CD14-positive monocyte (primary cell): ENCODE measurements around the gene OTX1. TPM values are rescaled to one million over a fixed set of nuclear protein-coding genes. Genes with fewer than 3 reads are reported as not detected.

Experiments
- DNase-seq, 3 donors: peaks; one replicate each; pipeline ENCODE4 v3.0.0-alpha.2; 2011 to 2022
- H2AFZ ChIP-seq: 2 replicates; pipeline ENCODE4 v1.6.0; 2012; ENCODE audit warnings: mild to moderate bottlenecking, low read depth, low read length, inconsistent platforms; ENCODE audit not compliant: insufficient read depth, poor library complexity, severe bottlenecking
- H3K27ac ChIP-seq, 2 donors: 1 replicate in 1 of 2; 2 replicates in 1 of 2; pipeline ENCODE4 v1.5.1; 2012 to 2013; ENCODE audit warnings: low read length in 2 of 2, control low read depth in 1 of 2, inconsistent platforms in 1 of 2, low read depth in 1 of 2, mild to moderate bottlenecking in 1 of 2
- H3K27me3 ChIP-seq, 2 donors: one replicate each; pipeline versions ENCODE4 v1.6.0 to v1.6.1; 2011 to 2013; ENCODE audit warnings: low read length in 2 of 2; ENCODE audit not compliant: control insufficient read depth in 2 of 2, insufficient read depth in 2 of 2
- H3K36me3 ChIP-seq, 2 donors: replicated peaks in 1 of 2; 1 replicate in 1 of 2; 2 replicates in 1 of 2; pipeline versions ENCODE4 v1.5.1 to v1.6.1; 2012 to 2013; ENCODE audit warnings: low read length in 2 of 2, control low read depth in 1 of 2, inconsistent platforms in 1 of 2, mild to moderate bottlenecking in 1 of 2; ENCODE audit not compliant: insufficient read depth in 2 of 2, control insufficient read depth in 1 of 2
- H3K4me1 ChIP-seq, 2 donors: 1 replicate in 1 of 2; 2 replicates in 1 of 2; pipeline versions ENCODE4 v1.5.1 to v1.6.1; 2012 to 2013; ENCODE audit warnings: low read length in 2 of 2, control low read depth in 1 of 2, inconsistent platforms in 1 of 2, mild to moderate bottlenecking in 1 of 2, moderate library complexity in 1 of 2; ENCODE audit not compliant: insufficient read depth in 2 of 2, control insufficient read depth in 1 of 2
- H3K4me2 ChIP-seq: replicated peaks from 2 replicates; pipeline ENCODE3; 2012; ENCODE audit warnings: low read length, moderate library complexity, mild to moderate bottlenecking; ENCODE audit not compliant: poor library complexity, severe bottlenecking; ENCODE audit errors: extremely low read depth
- H3K4me3 ChIP-seq, 3 experiments: fragments of 200-600 bp in 1 of 3; sonication (generic) in 1 of 3; replicated peaks in 1 of 3; 1 replicate in 2 of 3; 2 replicates in 1 of 3; pipeline ENCODE4 v1.5.1; 2011 to 2013; ENCODE audit warnings: low read length in 3 of 3, mild to moderate bottlenecking in 3 of 3, control low read depth in 2 of 3, low read depth in 2 of 3, inconsistent platforms in 1 of 3, moderate library complexity in 1 of 3
- H3K79me2 ChIP-seq: 2 replicates; pipeline ENCODE4 v1.6.0; 2012; ENCODE audit warnings: mild to moderate bottlenecking, control low read depth, inconsistent platforms, low read length, moderate library complexity; ENCODE audit not compliant: insufficient read depth
- H3K9ac ChIP-seq: 2 replicates; pipeline ENCODE4 v1.6.0; 2017; ENCODE audit warnings: low read length, mild to moderate bottlenecking; ENCODE audit not compliant: insufficient read depth, poor library complexity, severe bottlenecking
- H3K9me3 ChIP-seq, 2 donors: replicated peaks in 1 of 2; 1 replicate in 1 of 2; 2 replicates in 1 of 2; pipeline versions ENCODE4 v1.5.1 to v1.6.1; 2012 to 2013; ENCODE audit warnings: low read length in 2 of 2, control low read depth in 1 of 2; ENCODE audit not compliant: control insufficient read depth in 1 of 2, insufficient read depth in 1 of 2
- H4K20me1 ChIP-seq: 2 replicates; pipeline ENCODE4 v1.6.0; 2012; ENCODE audit warnings: mild to moderate bottlenecking, low read length, control low read depth, moderate library complexity; ENCODE audit not compliant: insufficient read depth
- H3K27ac Mint-ChIP-seq, 7 donors: one replicate each; pipeline ENCODE4 v1.8.0; 2020; ENCODE audit warnings: mild to moderate bottlenecking in 7 of 7, mixed read lengths in 7 of 7, moderate library complexity in 6 of 7, inconsistent platforms in 2 of 7
- H3K27me3 Mint-ChIP-seq, 3 donors: one replicate each; pipeline ENCODE4 v1.8.0; 2021 to 2022; ENCODE audit warnings: low read depth in 3 of 3, mild to moderate bottlenecking in 3 of 3, mixed read lengths in 3 of 3, moderate library complexity in 3 of 3, inconsistent platforms in 1 of 3
- H3K36me3 Mint-ChIP-seq, 2 donors: one replicate each; pipeline ENCODE4 v1.8.0; 2020; ENCODE audit warnings: mixed read lengths in 2 of 2, inconsistent platforms in 1 of 2, mild to moderate bottlenecking in 1 of 2
- H3K4me1 Mint-ChIP-seq: one replicate; pipeline ENCODE4 v1.8.0; 2020; ENCODE audit warnings: mild to moderate bottlenecking, mixed read lengths
- H3K4me3 Mint-ChIP-seq, 2 donors: one replicate each; pipeline ENCODE4 v1.8.0; 2020; ENCODE audit warnings: mild to moderate bottlenecking in 2 of 2, mixed read lengths in 2 of 2, moderate library complexity in 1 of 2
- H3K9me3 Mint-ChIP-seq, 7 donors: one replicate each; pipeline ENCODE4 v1.8.0; 2020 to 2022; ENCODE audit warnings: mixed read lengths in 7 of 7, mild to moderate bottlenecking in 6 of 7, moderate library complexity in 6 of 7, inconsistent platforms in 2 of 7
- CTCF ChIP-seq: fragments of 200-600 bp; IDR thresholded peaks from one replicate; pipeline ENCODE4 v1.8.0; 2022; ENCODE audit warnings: antibody characterized with exemption, mild to moderate bottlenecking
- WGBS: methylation state at CpG from one replicate; pipeline ENCODE4 v1.1.5; 2013; ENCODE audit warnings: missing lambda C conversion rate; ENCODE audit not compliant: insufficient coverage; 5-methylcytosine and 5-hydroxymethylcytosine counted together
- intact Hi-C, 2 donors: fragments of 100-400 bp; cut with micrococcal nuclease; formaldehyde crosslinking; loops; one replicate each; pipeline versions ENCODE4 v1.15.0 to v1.15.1; 2023
- polyA plus RNA-seq, 3 donors: library from polyadenylated mRNA; depleted of rRNA in 1 of 3; unstranded in 2 of 3; stranded (reverse) in 1 of 3; fragments of 300-500 nt in 2 of 3; fragments of >200 nt in 1 of 3; fragmentation: Illumina TruSeq in 2 of 3; gene quantifications; 1 replicate in 2 of 3; 2 replicates in 1 of 3; pipeline ENCODE4 v1.2.3, GENCODE V29; 2012 to 2021

Gene OTX1
- polyA plus RNA-seq, 3 donors: not detected

DNA sequence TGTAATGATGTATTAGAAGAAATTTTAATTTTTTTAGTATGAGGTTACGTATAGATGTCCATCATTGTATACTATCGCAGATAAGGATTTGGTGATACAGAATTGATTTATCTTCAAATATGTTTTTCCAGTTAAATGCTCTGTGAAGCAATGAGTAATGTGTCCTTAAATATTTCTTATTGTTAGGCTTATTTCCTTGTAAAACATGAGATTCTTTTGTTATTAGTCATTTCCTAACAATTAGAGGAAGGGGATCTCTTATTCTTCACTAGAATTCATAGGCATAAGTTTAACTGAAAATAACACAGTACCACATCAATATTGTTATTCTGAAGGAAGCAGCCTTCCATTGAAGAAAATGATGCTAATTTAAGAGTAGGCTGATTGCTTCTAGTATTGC is 15.5 kb upstream of the OTX1 start:
- H3K4me3 Mint-ChIP-seq: no peak overlapping the region
- no peak overlapping the region for H3K27ac ChIP-seq
- no peaks in the 10 kb centered on the region for H3K36me3 ChIP-seq
- H3K4me2 ChIP-seq: no peak overlapping the region
- no peak overlapping the region for H3K4me3 ChIP-seq
- no peaks in the 10 kb centered on the region for H3K27me3 ChIP-seq
- intact Hi-C loops: no loop called here
- H3K4me1 Mint-ChIP-seq: no peaks in the 10 kb centered on the region
- no CpG with 5 or more reads among the region's 2 CpGs for WGBS
- no peak overlapping the region for H2AFZ ChIP-seq
- H3K9me3 ChIP-seq: no peaks in the 10 kb centered on the region
- H3K9me3 Mint-ChIP-seq: no peaks in the 10 kb centered on the region
- H3K27ac Mint-ChIP-seq: no peak overlapping the region
- H3K36me3 Mint-ChIP-seq: peaks cover 0 to 3% of the 10 kb centered on the region in 2 donors
- DNase-seq: no peak
- H3K79me2 ChIP-seq: no peaks in the 10 kb centered on the region
- no peaks in the 10 kb centered on the region for H4K20me1 ChIP-seq
- peaks cover 0 to 2% (median 0%) of the 10 kb centered on the region in 3 donors for H3K27me3 Mint-ChIP-seq
- no peak for TF ChIP-seq CTCF
- no peaks in the 10 kb centered on the region for H3K4me1 ChIP-seq
- H3K9ac ChIP-seq: no peak overlapping the region

- H3K27ac ChIP-seq: no peak overlapping the region
- no peaks in the 10 kb centered on the region for H3K9me3 ChIP-seq
- H2AFZ ChIP-seq: no peak overlapping the region
- no peaks in the 10 kb centered on the region for H3K79me2 ChIP-seq
- H3K36me3 Mint-ChIP-seq: peaks cover 0 to 3% of the 10 kb centered on the region in 2 donors
- no peak overlapping the region for H3K4me2 ChIP-seq
- H3K27me3 ChIP-seq: no peaks in the 10 kb centered on the region
- H3K4me3 Mint-ChIP-seq: no peak overlapping the region
- intact Hi-C loops: no loop called here
- no peak overlapping the region for H3K27ac Mint-ChIP-seq
- no peaks in the 10 kb centered on the region for H4K20me1 ChIP-seq
- no peak overlapping the region for H3K4me3 ChIP-seq
- TF ChIP-seq CTCF: no peak
- 100% methylated on average over 1 of the region's 4 CpGs for whole genome bisulfite sequencing
- no peaks in the 10 kb centered on the region for H3K27me3 Mint-ChIP-seq
- H3K9me3 Mint-ChIP-seq: no peaks in the 10 kb centered on the region
- DNase-seq: no peak
- no peaks in the 10 kb centered on the region for H3K36me3 ChIP-seq
- H3K9ac ChIP-seq: no peak overlapping the region
- H3K4me1 ChIP-seq: no peaks in the 10 kb centered on the region
- H3K4me1 Mint-ChIP-seq: no peaks in the 10 kb centered on the region
Measured at GRCh38 chr2:63035660-63036059, 15.0 kb upstream of the OTX1 start.
